Measurements from ENCODE around the gene CYB5R4. TPM values are rescaled to one million over a fixed set of nuclear protein-coding genes. Genes with fewer than 3 reads are reported as not detected.

Gene CYB5R4
- total RNA-seq, 1 experiment from 2014 or later = 17.5 TPM

DNA sequence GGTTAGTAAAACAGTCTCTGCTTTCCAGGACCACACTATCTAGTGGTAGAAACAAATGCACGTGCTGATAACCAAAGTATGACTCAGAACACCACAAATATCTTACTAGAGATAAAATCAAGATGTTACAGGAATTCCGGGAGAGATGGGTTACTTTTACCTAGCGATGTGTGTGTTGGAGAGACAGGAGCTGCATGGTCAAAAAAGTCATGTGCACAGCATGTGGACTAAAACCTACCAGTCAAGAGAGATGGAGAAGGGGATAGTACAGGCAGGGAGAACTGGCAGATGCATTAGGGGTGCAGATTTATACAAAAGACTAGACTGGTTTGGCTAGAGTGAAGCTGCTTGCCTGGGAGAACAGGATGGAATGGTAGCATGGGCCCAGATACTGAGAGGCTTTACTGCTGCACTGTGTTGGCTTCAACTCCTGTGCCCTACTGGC is 98.8 kb downstream of the CYB5R4 start:
- no peak overlapping the region for H3K23ac ChIP-seq (ENCODE audit: insufficient read length, low read depth, low read length)
- no peak overlapping the region for H2BK12ac ChIP-seq (ENCODE audit: insufficient read length, low read depth, low read length)
- no peak overlapping the region for H3K4me2 ChIP-seq (ENCODE audit: insufficient read depth, insufficient read length, low read length)
- TF ChIP-seq, protein P1, sequence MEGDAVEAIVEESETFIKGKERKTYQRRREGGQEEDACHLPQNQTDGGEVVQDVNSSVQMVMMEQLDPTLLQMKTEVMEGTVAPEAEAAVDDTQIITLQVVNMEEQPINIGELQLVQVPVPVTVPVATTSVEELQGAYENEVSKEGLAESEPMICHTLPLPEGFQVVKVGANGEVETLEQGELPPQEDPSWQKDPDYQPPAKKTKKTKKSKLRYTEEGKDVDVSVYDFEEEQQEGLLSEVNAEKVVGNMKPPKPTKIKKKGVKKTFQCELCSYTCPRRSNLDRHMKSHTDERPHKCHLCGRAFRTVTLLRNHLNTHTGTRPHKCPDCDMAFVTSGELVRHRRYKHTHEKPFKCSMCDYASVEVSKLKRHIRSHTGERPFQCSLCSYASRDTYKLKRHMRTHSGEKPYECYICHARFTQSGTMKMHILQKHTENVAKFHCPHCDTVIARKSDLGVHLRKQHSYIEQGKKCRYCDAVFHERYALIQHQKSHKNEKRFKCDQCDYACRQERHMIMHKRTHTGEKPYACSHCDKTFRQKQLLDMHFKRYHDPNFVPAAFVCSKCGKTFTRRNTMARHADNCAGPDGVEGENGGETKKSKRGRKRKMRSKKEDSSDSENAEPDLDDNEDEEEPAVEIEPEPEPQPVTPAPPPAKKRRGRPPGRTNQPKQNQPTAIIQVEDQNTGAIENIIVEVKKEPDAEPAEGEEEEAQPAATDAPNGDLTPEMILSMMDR (conservative IDR thresholded peaks at IDR 0.05) = no peak
- Mint-ChIP-seq H3K27ac (no peak overlapping the region), H3K9me3 (peaks cover 0 to 3% of the 10 kb centered on the region in 2 experiments; a peak in 1 of 5 replicates), H3K27me3 (ENCODE audit: low read depth) (no peaks in the 10 kb centered on the region), H3K36me3 (ENCODE audit: insufficient read depth in 1 of 3, low read depth in 3 of 3) (peaks cover 23 to 37% (median 35%) of the 10 kb centered on the region in 3 experiments), H3K4me3 (no peak overlapping the region), H3K4me1 (peaks cover 16 to 21% of the 10 kb centered on the region in 2 experiments)
- H4K5ac ChIP-seq (ENCODE audit: insufficient read length, low read depth, low read length) = no peak overlapping the region
- no peak overlapping the region for H4K91ac ChIP-seq (ENCODE audit: insufficient read length, low read depth, low read length)
- no peak overlapping the region for H2AK5ac ChIP-seq (ENCODE audit: insufficient read length, low read length)
- H3K23me2 ChIP-seq (ENCODE audit: insufficient read length, low read depth, low read length, poor library complexity, severe bottlenecking) = no peaks in the 10 kb centered on the region
- no peak overlapping the region for H3K4ac ChIP-seq (ENCODE audit: low read depth, low read length)
- H2BK120ac ChIP-seq (ENCODE audit: low read depth, low read length, poor library complexity, severe bottlenecking) = no peak overlapping the region
- no peaks in the 10 kb centered on the region for H3K9me3 ChIP-seq (ENCODE audit: control insufficient read depth, low read depth, low read length)
- no peak overlapping the region for H3K14ac ChIP-seq (ENCODE audit: insufficient read depth, low read length)
- H3T11ph ChIP-seq (ENCODE audit: low read length) = no peak overlapping the region
- H2AFZ ChIP-seq (ENCODE audit: low read length) = no peak overlapping the region
- no peaks in the 10 kb centered on the region; the same call in 1 of the 2 replicates for H3K4me1 ChIP-seq (ENCODE audit: insufficient read depth, low read length)
- no peak overlapping the region for H3K27ac ChIP-seq (ENCODE audit: insufficient read length, low read depth, low read length)
- no peak overlapping the region for H3K56ac ChIP-seq (ENCODE audit: insufficient read length, low read depth, low read length)
- no peak overlapping the region for H2BK15ac ChIP-seq (ENCODE audit: low read depth, low read length)
- WGBS (ENCODE audit: extremely low coverage, insufficient read length, low lambda C conversion rate) = no CpG with 5 or more reads among the region's 3 CpGs
- H3K9ac ChIP-seq (ENCODE audit: extremely low read depth, insufficient read length, low read length) = no peak overlapping the region
- H3K79me2 ChIP-seq (ENCODE audit: insufficient read depth, low read length) = no peaks in the 10 kb centered on the region
- no peak overlapping the region for H2BK20ac ChIP-seq (ENCODE audit: low read depth, low read length, poor library complexity, severe bottlenecking)
- no peak overlapping the region for H4K8ac ChIP-seq (replicated peaks; ENCODE audit: insufficient read length, low read depth, low read length)
- no peak overlapping the region for H2BK5ac ChIP-seq (ENCODE audit: insufficient read length, low read length)
- no peaks in the 10 kb centered on the region for H3K27me3 ChIP-seq (ENCODE audit: insufficient read depth, low read length)
- H3K18ac ChIP-seq (ENCODE audit: insufficient read length, low read depth, low read length) = no peak overlapping the region
- no peak for DNase-seq
- H4K20me1 ChIP-seq (ENCODE audit: control insufficient read depth, insufficient read depth, insufficient read length) = no peaks in the 10 kb centered on the region
- no peaks in the 10 kb centered on the region for H3K79me1 ChIP-seq (ENCODE audit: insufficient read depth, low read depth, low read length, poor library complexity, severe bottlenecking)

Data from H9 (cell line).